GM18907 (cell line): ENCODE measurements around the gene FHOD3.
"Not testable (repeated sequence)": the region's sequence is repeated elsewhere in the genome, so short reads cannot be mapped to it uniquely, and the experiment has no call there.

Experiments used
- ATAC-seq: cut with Tn5 transposase; IDR thresholded peaks from one replicate; pipeline ENCODE4 v1.9.1; 2021; ENCODE audit warnings: mild to moderate bottlenecking, moderate library complexity; ENCODE audit not compliant: unreplicated experiment

FHOD3 gene

GRCh38 chr18:36348331-36348730, 50.8 kb downstream of the FHOD3 start:
- ATAC-seq: no peak

GRCh38 chr18:36348971-36349417, 51.5 kb downstream of the FHOD3 start:
- ATAC-seq: no peak

GRCh38 chr18:36349552-36349951, 52.0 kb downstream of the FHOD3 start:
- ATAC-seq: no peak

GRCh38 chr18:36350251-36350651, 52.7 kb downstream of the FHOD3 start:
- ATAC-seq: no peak

- ATAC-seq: no peak
Observed at GRCh38 chr18:36350839-36351469, 53.4 kb downstream of the FHOD3 start.

GRCh38 chr18:36352384-36352783, 54.9 kb downstream of the FHOD3 start:
- no peak for ATAC-seq

- ATAC-seq: no peak
Observed at GRCh38 chr18:36354989-36355388, 57.5 kb downstream of the FHOD3 start.

- ATAC-seq: no peak
Observed at GRCh38 chr18:36355511-36355910, 58.0 kb downstream of the FHOD3 start.

GRCh38 chr18:36356741-36357140, 59.2 kb downstream of the FHOD3 start:
- ATAC-seq: not testable (repeated sequence)

- ATAC-seq: no peak
Observed at GRCh38 chr18:36358141-36358540, 60.6 kb downstream of the FHOD3 start.

GRCh38 chr18:36360256-36360909, 62.9 kb downstream of the FHOD3 start:
- no peak for ATAC-seq

- ATAC-seq: no peak
Observed at GRCh38 chr18:36364911-36365624, 67.6 kb downstream of the FHOD3 start.

GRCh38 chr18:36365836-36366775, 68.6 kb downstream of the FHOD3 start:
- no peak for ATAC-seq

- peak; percentile 75 for ATAC-seq
Observed at GRCh38 chr18:36366994-36367839, 69.7 kb downstream of the FHOD3 start.

GRCh38 chr18:36368889-36369288, 71.4 kb downstream of the FHOD3 start:
- no peak for ATAC-seq

GRCh38 chr18:36372903-36373311, 75.4 kb downstream of the FHOD3 start:
- no peak for ATAC-seq

GRCh38 chr18:36374262-36374661, 76.7 kb downstream of the FHOD3 start:
- no peak for ATAC-seq

GRCh38 chr18:36375118-36375517, 77.6 kb downstream of the FHOD3 start:
- ATAC-seq: no peak

- no peak for ATAC-seq
Observed at GRCh38 chr18:36376361-36376760, 78.8 kb downstream of the FHOD3 start.

GRCh38 chr18:36377626-36378025, 80.1 kb downstream of the FHOD3 start:
- ATAC-seq: no peak
